GM19043 (cell line): Measurements from ENCODE around the gene ZNF608.

Experiments used
- ATAC-seq: cut with Tn5 transposase; IDR thresholded peaks from one replicate; pipeline ENCODE4 v1.9.1; 2021; ENCODE audit warnings: low read depth; ENCODE audit not compliant: unreplicated experiment

Gene ZNF608, protein sequence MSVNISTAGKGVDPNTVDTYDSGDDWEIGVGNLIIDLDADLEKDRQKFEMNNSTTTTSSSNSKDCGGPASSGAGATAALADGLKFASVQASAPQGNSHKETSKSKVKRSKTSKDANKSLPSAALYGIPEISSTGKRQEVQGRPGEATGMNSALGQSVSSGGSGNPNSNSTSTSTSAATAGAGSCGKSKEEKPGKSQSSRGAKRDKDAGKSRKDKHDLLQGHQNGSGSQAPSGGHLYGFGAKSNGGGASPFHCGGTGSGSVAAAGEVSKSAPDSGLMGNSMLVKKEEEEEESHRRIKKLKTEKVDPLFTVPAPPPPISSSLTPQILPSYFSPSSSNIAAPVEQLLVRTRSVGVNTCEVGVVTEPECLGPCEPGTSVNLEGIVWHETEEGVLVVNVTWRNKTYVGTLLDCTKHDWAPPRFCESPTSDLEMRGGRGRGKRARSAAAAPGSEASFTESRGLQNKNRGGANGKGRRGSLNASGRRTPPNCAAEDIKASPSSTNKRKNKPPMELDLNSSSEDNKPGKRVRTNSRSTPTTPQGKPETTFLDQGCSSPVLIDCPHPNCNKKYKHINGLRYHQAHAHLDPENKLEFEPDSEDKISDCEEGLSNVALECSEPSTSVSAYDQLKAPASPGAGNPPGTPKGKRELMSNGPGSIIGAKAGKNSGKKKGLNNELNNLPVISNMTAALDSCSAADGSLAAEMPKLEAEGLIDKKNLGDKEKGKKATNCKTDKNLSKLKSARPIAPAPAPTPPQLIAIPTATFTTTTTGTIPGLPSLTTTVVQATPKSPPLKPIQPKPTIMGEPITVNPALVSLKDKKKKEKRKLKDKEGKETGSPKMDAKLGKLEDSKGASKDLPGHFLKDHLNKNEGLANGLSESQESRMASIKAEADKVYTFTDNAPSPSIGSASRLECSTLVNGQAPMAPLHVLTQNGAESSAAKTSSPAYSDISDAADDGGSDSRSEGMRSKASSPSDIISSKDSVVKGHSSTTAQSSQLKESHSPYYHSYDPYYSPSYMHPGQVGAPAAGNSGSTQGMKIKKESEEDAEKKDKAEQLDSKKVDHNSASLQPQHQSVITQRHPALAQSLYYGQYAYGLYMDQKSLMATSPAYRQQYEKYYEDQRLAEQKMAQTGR (N-terminal part only)

DNA sequence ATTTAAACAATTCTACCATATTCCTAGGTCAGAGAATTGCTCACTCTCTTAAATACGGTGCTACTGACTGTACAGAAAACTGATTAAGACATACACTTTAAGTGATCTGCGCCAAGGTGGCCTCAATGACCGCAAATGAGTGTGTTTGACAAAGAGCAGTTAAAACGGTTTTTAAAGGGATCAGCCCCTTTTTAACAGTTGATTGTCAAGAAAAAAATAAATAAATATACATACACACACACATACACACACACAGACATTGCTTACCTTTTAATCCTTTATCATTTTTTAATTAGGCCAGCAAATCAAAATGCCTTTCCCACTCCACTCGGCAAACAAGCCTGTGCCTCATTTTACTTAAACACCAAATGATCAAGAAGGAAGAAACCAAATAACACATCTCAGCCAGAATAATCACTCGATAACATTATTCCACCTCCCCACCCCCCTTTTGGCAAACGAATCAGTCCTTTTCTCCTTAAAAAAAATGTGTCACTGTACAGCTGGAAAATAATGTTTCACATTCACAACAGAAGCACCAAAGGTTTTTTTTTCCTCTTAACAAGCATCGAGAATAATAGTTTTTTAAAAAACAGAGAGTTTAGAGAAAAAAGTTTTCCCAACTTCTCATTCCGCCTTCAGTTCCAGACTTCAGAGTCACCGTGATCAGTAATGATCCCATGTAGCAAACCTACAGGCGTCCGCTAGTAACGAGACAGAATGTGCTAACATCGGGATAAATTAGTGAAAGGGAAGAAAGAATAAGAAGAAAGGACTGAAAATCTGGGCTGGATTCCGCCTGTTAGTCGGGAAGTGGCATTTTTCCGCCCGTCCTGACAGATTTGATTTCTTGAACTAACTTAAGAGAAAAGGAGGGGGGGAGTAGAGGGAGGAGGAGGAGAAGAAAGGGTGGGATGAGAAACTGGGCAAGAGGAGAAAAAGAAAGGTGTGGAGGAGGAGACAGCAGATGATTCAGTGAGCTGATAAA lies at the start of gene ZNF608:
Gene ZNF608, minus strand, starts transcription at position 712 of the 988 bp plus-strand sequence. CDS start 1,650 bp downstream, outside the sequence.
- no peak for ATAC-seq

DNA sequence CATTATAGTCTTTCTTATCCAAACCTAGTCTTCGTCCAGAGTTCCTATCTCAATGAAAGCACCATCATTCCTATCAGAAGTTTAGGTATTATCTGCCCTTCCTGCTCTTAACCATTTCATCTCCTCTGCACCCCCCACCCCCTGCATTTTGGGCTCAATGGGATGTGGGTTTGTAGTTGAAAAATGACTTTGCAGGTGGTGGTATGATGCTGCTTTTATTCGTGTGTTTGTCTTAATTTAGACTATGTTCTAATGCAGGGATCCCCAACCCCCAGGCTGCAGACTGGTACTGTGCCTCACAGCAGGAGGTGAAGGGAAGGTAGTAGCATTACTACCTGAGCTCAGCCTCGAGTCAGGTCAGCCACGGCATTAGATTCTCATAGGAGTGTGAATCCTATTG lies 49.4 kb upstream of the ZNF608 start:
- ATAC-seq, result no peak

DNA sequence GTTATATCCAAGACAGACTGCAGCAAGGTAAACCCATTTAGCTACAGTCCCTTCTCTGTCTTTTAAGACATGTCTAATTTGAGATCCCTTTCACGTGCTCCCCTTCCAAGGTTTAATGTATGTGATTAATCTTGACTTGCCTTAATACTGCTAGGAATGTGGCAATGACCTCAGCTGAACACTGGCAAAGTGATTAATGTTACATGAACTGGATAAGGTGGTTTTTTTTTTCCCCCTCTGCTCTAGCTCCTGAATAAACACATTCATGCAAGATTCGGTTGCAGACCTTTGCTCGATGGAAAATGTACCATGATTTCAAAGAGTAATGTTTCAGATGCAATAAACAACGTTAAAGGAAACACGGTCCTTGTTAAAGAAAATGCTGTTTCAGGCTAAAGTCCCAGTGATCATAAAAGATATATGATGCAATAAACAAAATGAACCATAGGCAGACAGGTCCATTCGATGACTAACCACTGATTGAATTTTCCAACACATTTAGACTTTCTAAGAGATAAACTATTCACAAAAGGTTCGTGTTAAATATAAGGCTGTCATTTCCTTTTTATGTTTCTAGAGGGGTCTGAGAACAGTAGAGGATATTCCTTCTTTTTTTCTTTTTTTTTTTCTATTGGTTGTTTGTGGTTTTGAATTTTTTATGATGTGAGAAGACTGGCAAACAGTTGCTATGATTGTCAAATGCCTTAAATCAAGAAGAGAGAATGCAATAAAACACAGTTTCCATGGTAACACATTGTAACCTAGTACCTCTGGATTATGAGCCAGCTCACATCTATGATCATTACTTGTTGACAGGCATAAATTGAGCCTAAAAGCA lies 44.7 kb upstream of the ZNF608 start:
- no peak for ATAC-seq

DNA sequence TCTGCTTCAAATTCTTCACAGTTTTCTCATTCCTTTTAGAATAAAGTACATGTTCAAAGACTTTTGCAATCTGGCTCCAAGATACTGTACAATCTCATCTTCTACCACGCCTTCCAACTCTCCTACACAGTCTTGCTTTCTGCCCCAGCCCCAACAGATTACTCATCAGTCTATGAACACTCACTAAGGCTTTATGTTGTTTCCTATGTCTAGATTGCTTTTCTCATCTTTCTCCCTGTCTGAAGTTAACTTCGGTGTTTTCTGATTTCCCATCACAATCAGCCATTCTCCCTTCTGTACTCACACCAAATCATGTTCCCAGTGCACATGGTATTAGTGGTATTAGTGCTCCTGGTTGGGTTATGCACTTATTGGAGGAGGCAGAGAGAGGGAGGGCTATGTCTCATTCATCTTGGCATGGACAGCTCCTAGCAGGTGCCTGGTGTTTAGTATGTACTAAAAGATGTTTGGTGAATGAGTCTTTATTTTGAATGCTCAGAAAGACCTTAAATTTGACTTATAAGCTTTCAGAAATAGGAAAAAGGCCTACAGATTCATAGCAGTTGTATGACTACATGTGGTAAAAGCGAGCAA lies 44.0 kb upstream of the ZNF608 start:
- ATAC-seq, result no peak

DNA sequence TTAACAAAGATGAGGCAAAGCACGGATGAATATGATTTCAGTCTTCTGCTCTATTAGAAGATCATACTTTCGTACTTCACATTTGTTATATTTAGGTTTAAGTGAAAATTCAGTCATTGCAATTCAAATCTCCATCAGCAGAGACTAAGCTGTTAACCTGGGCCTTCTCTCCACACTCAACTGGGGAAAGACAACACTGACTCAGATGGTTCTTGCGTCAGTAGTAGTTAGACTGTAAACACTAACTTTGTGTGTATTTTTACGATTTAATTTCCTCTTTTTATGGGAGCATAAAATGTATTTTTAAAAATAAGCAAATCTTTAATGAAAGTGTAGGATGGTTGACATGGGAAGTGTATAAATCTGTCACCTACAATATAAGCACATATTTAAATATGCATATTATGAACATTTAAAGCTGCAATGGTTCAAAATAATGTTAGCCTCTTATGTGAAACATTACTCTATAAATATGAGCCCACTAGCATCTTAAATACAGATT lies 42.7 kb upstream of the ZNF608 start:
- no peak for ATAC-seq

DNA sequence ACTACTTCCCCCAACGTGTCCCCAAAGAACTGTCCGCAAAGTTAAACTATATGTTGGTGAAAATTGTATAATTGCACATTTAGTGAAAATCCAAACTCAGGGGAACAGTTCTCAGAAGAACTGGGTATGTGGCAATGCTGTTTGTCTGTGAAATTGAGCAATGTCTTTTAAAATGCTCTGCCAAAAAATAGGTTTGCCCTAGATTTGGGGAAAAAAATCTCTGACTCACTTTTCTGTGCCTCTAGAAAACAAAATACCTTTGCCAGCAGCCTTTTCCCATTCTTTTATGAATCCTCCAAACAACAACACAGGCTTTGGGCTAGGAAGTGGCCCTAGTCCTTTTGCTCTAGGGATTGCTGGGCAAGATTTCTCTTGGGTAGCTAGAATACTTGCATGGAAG lies 37.4 kb upstream of the ZNF608 start:
- ATAC-seq, result no peak

DNA sequence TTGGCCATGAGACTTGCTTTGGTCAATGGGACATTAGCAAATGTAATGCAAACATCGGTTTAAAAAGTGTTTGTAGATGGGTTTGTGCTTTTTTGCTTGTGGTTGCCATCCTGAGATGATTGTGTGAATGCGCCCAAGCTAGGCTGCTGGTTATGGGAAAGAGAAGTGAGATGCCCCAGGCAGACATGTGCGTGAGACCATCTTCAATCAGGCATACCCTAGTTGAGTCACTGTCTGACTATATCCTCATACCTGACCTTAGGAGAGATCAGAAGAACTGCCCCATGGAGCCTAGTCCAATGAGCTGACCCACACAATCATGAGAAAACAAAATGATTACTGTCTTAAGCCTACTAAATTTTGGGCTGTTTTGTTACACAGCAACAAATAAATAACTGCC lies 36.8 kb upstream of the ZNF608 start:
- ATAC-seq, result no peak

DNA sequence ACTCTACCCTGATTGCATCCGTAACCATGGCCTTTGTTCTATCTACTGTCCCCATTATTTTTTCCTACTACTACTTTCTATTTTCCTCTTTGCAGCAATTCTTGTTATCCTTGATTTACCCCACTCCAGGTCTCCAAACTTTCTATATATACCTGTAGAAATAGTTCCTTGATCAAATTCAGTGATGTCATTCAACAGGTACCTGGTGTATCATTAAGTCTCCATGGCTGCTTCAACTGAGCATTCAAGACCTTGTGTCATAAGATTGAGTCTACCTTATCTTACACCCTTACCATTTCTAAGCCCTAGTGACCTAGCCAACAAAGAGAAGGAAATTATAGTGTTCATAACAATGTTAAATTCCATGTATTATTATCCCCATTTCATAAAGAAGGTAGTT lies 35.8 kb upstream of the ZNF608 start:
- no peak for ATAC-seq

DNA sequence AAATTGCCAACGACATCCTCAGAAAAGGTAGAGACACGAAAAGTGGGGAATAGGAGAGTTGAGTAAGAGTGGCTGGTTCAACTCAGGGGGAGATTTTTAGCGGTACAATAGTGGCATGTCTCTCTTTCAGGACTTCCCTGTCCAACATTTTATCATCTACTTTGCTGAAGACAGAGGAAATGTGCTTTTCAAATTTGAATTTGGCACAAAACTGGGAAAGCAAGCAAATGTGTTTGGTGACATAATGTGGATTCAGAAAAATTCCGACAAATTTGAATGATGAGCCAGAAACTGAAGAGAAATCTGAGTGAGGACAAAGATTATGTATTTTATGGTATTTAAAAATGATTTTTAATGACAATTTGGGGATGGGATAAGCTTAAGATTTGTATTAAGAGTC lies 33.6 kb upstream of the ZNF608 start:
- no peak for ATAC-seq

DNA sequence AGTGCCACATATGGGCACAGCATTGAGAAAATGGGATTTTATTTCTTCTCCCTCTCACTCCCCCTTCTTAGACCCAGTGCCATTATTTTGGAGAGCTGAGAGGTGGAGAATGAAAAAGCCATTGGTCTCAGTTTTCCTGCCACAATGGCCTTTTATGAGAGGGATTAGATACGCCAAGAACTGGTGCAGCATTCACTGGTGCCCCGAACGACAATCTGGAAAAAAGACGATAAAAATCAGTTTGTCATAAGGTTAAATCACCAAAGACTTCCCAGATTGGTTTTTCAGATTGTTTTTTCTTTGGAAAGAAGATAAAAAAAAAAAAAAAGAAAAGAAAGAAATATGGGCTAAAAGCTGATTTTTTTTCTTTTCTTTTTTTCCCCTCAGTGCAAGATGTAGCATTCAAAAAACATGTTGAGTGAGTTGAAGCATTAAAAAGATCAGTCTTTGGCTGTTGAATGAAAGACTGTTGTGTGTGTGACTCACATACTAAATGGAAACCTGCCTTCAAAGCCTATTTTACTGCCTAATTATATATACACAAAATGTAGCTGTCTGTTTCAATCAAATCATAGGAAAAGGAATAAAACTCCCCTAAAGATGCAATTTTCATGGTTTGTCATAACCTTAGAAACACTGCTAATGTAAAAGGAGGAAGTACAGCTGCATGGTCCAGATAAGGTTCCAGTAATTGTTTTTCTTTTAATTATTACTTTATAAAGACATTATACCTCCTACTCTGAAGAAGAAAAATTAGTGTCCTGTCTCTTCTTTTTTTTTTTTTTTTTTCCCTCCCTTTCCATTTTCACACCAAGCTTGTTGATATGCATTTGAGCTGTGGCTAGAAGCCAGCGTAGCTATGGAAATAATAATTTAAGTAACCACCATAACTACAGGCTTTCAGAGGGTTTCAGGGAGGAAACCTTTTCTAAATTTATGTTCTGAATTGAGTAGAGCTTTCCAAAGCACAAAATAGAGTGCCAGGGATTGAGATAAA lies 27.2 kb upstream of the ZNF608 start:
- no peak for ATAC-seq

DNA sequence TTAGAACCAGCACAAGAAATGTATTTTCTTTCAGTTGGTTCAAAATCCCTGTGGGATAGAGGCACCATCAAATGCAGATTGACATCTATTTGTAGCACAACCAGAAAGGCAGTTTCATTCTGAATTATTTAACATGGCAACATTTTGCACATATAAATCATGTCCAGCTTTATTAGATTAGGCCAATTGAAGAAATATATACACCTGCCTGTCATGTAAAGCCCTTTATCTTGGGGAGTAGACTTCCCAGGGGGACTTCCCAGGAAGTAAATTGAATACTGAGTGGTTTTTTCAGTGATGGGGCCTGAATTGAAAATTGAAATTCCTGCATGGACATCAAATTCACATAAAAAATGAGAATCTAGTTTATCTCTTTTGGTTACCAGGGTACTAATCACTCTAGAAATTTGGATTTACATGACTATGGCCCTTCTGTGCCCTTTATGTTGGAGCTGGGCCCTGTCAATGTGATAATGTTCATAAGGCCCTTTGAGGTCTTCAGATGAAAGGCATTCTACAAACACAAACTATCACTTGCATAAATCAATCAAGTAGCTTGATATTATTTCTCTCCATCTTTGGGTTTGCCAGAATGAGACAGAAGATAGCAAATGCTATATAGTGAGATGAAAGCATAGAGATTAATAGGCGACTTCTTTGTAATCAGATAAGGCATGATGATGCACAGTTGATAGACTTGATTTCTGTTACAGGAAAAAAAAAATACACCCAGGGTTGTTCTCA lies 26.2 kb upstream of the ZNF608 start:
- no peak for ATAC-seq

DNA sequence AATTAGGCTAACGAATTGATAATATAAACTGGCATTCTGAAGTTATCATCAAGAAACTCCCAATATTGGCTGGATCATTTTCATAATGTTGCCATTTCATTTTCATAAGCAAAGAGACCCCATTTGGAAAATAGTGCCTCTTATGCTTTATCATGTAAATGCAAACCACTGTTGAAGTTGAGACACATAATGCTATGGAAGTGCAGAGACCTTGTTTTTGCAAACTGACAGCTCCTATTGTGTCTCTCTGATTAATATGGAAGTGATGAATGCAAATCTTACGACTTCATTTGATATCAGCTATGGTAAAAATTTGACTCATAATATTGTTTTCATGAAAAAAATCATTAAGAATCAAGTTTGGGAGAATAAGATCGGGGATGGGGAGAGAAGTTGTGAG lies 25.3 kb upstream of the ZNF608 start:
- no peak for ATAC-seq

DNA sequence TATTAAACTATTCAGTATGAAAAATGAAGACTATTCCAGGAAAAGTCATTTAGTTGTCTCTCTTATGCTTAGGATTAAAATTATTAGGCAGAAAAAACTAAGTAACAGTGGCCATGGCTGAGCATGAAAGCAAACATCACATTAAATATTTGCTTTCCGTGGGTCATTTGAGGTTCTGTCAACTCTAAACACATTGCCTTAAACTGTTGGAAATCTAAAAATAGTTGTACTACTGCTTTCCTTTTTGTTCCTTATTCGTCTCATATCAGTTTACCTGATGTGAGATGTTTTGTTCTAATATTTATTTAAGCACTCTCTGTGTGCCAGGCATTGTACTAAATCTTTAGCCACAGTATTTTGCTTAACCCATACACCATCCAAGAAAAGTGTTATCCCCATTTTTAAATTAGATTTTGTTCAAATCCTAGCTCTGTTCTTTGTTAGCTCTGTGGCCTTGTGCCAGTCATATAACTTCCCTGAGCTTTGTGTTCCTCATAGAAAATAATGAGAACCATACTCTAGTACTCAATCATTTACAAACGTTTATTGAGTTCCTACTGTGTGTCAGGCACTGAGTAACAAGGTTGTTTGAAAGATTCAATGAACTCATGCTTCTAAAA lies 18.7 kb upstream of the ZNF608 start:
- ATAC-seq, result no peak

DNA sequence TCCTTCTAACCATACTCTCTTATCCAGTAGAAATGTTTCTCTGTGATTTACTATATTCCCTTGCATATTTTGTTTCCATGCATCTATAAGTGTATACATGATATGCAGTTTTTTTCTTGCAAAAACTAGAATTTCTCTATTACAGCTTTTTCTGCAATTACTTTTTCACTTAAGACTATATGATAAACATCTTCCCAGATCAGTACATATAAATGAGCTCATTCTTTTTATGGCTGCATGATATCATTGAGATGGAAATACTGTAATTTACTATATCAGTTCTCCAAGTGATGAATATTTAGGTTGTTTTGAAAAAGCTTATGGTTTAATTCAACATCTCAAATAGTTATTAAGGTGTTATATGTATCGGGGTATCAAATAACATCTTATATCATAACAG lies 18.1 kb upstream of the ZNF608 start:
- no peak for ATAC-seq

DNA sequence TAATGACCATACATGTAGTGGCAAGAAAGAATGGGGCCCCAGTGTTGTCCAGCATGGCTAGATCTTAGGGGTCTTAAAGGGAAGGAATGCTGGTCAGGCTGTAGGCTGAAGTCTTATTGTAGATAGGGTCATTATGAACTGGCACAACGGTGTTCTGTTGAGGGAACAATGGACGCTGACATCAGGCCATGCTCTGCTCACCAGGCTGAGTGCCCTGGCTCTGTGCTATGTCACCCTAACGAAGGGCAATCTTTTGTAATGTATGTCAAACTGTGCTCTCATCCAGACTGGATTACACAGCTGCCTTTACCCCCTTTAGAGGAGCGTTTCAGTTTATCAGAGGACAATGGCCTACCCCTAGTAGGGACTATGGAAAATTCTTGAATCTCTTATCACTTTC lies 14.6 kb upstream of the ZNF608 start:
- no peak for ATAC-seq

DNA sequence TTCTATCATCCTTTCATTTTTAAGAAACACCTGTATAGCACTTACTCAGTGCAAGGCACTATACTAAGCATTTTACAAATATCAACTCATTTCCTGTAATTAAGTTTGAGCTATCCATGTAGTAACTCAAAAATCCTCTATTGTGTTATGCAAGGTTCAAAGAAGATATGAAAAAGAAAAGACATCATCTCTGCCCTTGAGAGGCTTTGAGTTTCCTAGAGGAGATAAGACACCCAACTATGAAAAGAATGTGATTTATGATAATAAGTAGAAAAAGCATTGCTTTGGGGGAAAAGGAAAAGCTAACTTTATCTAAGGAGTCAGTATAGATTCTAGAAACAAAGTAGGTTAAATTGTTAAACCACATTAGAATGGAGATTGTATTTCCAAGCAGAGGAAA lies 14.2 kb upstream of the ZNF608 start:
- no peak for ATAC-seq
